ENCODE measurements around the gene KIF25. TPM values are rescaled to one million over a fixed set of nuclear protein-coding genes. Genes with fewer than 3 reads are reported as not detected.

Gene KIF25
- total RNA-seq, 1 experiment from 2014 or later, result 0.28 TPM

GRCh38 chr6:167957626-167958025, 39.8 kb upstream of the KIF25 start:
- ChIA-PET CTCF (interaction anchor here (2.8 kb wide), 1 partner anchor 10 kb away, joined by 10 read pairs; no protein-coding TSS in a partner anchor), POLR2A (no interaction called here)
- Mint-ChIP-seq H3K4me1 (peaks cover 7% of the 10 kb centered on the region), H3K27me3 (ENCODE audit: low read depth) (no peaks in the 10 kb centered on the region), H3K9me3 (no peaks in the 10 kb centered on the region), H3K27ac (peak overlapping the region; percentile 78), H3K36me3 (peaks cover 31% of the 10 kb centered on the region), H3K4me3 (no peak overlapping the region)
- no peak for DNase-seq (ENCODE audit: low spot score)
- ATAC-seq, result no peak
- TF ChIP-seq ZNF121 (CRISPR knock-in tag; IDR thresholded peaks at IDR 0.05), result no peak
- no peak for TF ChIP-seq AR (CRISPR knock-in tag; IDR thresholded peaks at IDR 0.05)
- TF ChIP-seq SMAD4 (CRISPR knock-in tag; IDR thresholded peaks at IDR 0.05), result no peak
- no peak for TF ChIP-seq NFE2L1 (CRISPR knock-in tag; IDR thresholded peaks at IDR 0.05)
- no peak for TF ChIP-seq ZSCAN18 (CRISPR knock-in tag; IDR thresholded peaks at IDR 0.05)
- TF ChIP-seq ELF4 (CRISPR knock-in tag; IDR thresholded peaks at IDR 0.05; ENCODE audit: low read depth), result no peak
- no peak for TF ChIP-seq ZNF232 (CRISPR knock-in tag; IDR thresholded peaks at IDR 0.05)
- TF ChIP-seq ZNF532 (CRISPR knock-in tag; IDR thresholded peaks at IDR 0.05; ENCODE audit: borderline replicate concordance), result no peak
- no peak for TF ChIP-seq JUN (CRISPR knock-in tag; IDR thresholded peaks at IDR 0.05)
- no peak for TF ChIP-seq CREB1 (CRISPR knock-in tag; IDR thresholded peaks at IDR 0.05)
- no peak for TF ChIP-seq CDX4 (CRISPR knock-in tag; IDR thresholded peaks at IDR 0.05; ENCODE audit: borderline replicate concordance)
- TF ChIP-seq TP53 (CRISPR knock-in tag; IDR thresholded peaks at IDR 0.05), result no peak
- no peak for TF ChIP-seq GRHL2 (CRISPR knock-in tag; IDR thresholded peaks at IDR 0.05; ENCODE audit: insufficient replicate concordance, severe bottlenecking)
- no peak for TF ChIP-seq USF1 (CRISPR knock-in tag; IDR thresholded peaks at IDR 0.05)

GRCh38 chr6:167960579-167960978, 36.9 kb upstream of the KIF25 start:
- Mint-ChIP-seq H3K27ac (no peak overlapping the region), H3K4me3 (no peak overlapping the region), H3K27me3 (ENCODE audit: low read depth) (no peaks in the 10 kb centered on the region), H3K4me1 (peaks cover 7% of the 10 kb centered on the region), H3K36me3 (peaks cover 45% of the 10 kb centered on the region), H3K9me3 (no peaks in the 10 kb centered on the region)
- no peak for ATAC-seq
- DNase-seq (ENCODE audit: low spot score), result no peak
- CTCF ChIA-PET, result interaction anchor here (2.8 kb wide), 1 partner anchor 7 kb away, joined by 10 read pairs; no protein-coding TSS in a partner anchor
- POLR2A ChIA-PET, result no interaction called here
- no peak for TF ChIP-seq JUN (CRISPR knock-in tag; IDR thresholded peaks at IDR 0.05)
- no peak for TF ChIP-seq ZNF396 (CRISPR knock-in tag; IDR thresholded peaks at IDR 0.05; ENCODE audit: borderline replicate concordance)
- TF ChIP-seq ZNF138 (CRISPR knock-in tag; conservative IDR thresholded peaks at IDR 0.05), result no peak
- no peak for TF ChIP-seq TEAD1 (CRISPR knock-in tag; IDR thresholded peaks at IDR 0.05)
- no peak for TF ChIP-seq EMX1 (CRISPR knock-in tag; IDR thresholded peaks at IDR 0.05)
- TF ChIP-seq PREB (CRISPR knock-in tag; IDR thresholded peaks at IDR 0.05; ENCODE audit: borderline replicate concordance), result no peak
- TF ChIP-seq NFE2L1 (CRISPR knock-in tag; IDR thresholded peaks at IDR 0.05), result no peak
- no peak for TF ChIP-seq PRDM15 (CRISPR knock-in tag; IDR thresholded peaks at IDR 0.05)
- TF ChIP-seq GABPB1 (CRISPR knock-in tag; IDR thresholded peaks at IDR 0.05), result no peak
- TF ChIP-seq NR3C1 (CRISPR knock-in tag; conservative IDR thresholded peaks at IDR 0.05; ENCODE audit: low read depth), result no peak

All from WTC11 (cell line).